Left lung (tissue), 14 donors: ENCODE data around the gene HSPB1. TPM values are rescaled to one million over a fixed set of nuclear protein-coding genes. Genes with fewer than 3 reads are reported as not detected.

Experiments used
- ATAC-seq: fragments of 200-7000 bp; cut with Tn5 transposase; one replicate; pipeline ENCODE4 v1.9.1; 2020; ENCODE audit warnings: moderate library complexity
- DNase-seq, 4 donors: peaks; one replicate each; pipeline ENCODE4 v3.0.0-alpha.2; 2013 to 2020
- H3K27ac ChIP-seq, 2 donors: fragments of 200-600 bp; sonication (generic) in 1 of 2; one replicate each; pipeline versions ENCODE4 v1.5.0 to v1.8.0; 2020 to 2021
- H3K27me3 ChIP-seq, 2 donors: fragments of 200-600 bp; sonication (generic) in 1 of 2; one replicate each; pipeline versions ENCODE4 v1.5.0 to v1.8.0; 2020 to 2021
- H3K36me3 ChIP-seq, 2 donors: fragments of 200-600 bp; sonication (generic) in 1 of 2; one replicate each; pipeline versions ENCODE4 v1.5.0 to v1.8.0; 2020 to 2021
- H3K4me1 ChIP-seq, 2 donors: fragments of 200-600 bp; one replicate each; pipeline ENCODE4 v1.8.0; 2021
- H3K4me3 ChIP-seq, 2 donors: fragments of 200-600 bp; sonication (generic) in 1 of 2; one replicate each; pipeline versions ENCODE4 v1.5.0 to v1.8.0; 2020 to 2021; ENCODE audit warnings: mild to moderate bottlenecking in 1 of 2
- H3K9me3 ChIP-seq, 2 donors: fragments of 200-600 bp; sonication (generic) in 1 of 2; one replicate each; pipeline versions ENCODE4 v1.5.0 to v1.8.0; 2020 to 2021
- CTCF ChIP-seq, 2 donors: fragments of 200-600 bp; sonication (generic) in 1 of 2; IDR thresholded peaks; one replicate each; pipeline versions ENCODE4 v1.5.0 to v1.8.0; 2021; ENCODE audit warnings: antibody characterized with exemption in 2 of 2
- intact Hi-C, 2 donors: fragments of 100-400 bp; cut with DNase I; formaldehyde crosslinking; loops; one replicate each; pipeline versions ENCODE4 v1.11.2 to v1.14.2; 2022
- long read RNA-seq, 12 donors: library from polyadenylated mRNA in 2 of 12; unstranded in 2 of 12; transcript quantifications; one replicate each; pipeline ENCODE4 v2.0.0 and lab custom pipeline, GENCODE V29; 2019 to 2026
- polyA plus RNA-seq, 6 donors: library from polyadenylated mRNA; unstranded; fragments of 120-200 nt; gene quantifications; one replicate each; pipeline ENCODE4 v1.2.1, GENCODE V29; 2013; ENCODE audit not compliant: insufficient read length in 6 of 6
- total RNA-seq, 2 donors: library from RNA; stranded (reverse); fragmentation: NEBNext Ultra II Directional; extraction: Animal tissue kit (Norgen Biotek cat#: 25700); gene quantifications; one replicate each; pipeline ENCODE4 v1.2.1, GENCODE V29; 2021
- donor health status: DM: no; HTN: yes; CAD: no.
- donor health status: DM: no; HTN: no; CAD: no.

Gene HSPB1
- total RNA-seq (100 to 1,000 TPM; 482 to 951 TPM), polyA plus RNA-seq (100 to 1,000 TPM; 219 to 380 (median 267) TPM)
- long read RNA-seq, donor 1, transcript HSPB1-201 (3 exons, 909 nt), result major isoform, 444 of 548 reads
- long read RNA-seq, donor 1, transcript HSPB1-203 (2 exons, 1,455 nt), result minor isoform, 54 of 548 reads
- long read RNA-seq, donor 1, partial matches to known transcripts, result 35 of 548 reads
- long read RNA-seq, donor 1, other reads (novel, unspliced or antisense), result 15 of 548 reads
- long read RNA-seq, donor 2, transcript HSPB1-201 (3 exons, 909 nt), result major isoform, 303 of 428 reads
- long read RNA-seq, donor 2, transcript HSPB1-203 (2 exons, 1,455 nt), result minor isoform, 73 of 428 reads
- long read RNA-seq, donor 2, partial matches to known transcripts, result 46 of 428 reads
- long read RNA-seq, donor 2, other reads (novel, unspliced or antisense), result 6 of 428 reads
- long read RNA-seq, donor 3, transcript HSPB1-201 (3 exons, 909 nt), result major isoform, 203 of 264 reads
- long read RNA-seq, donor 3, transcript HSPB1-203 (2 exons, 1,455 nt), result minor isoform, 50 of 264 reads
- long read RNA-seq, donor 3, partial matches to known transcripts, result 11 of 264 reads
- long read RNA-seq, donor 3, other reads (novel, unspliced or antisense), result 0 of 264 reads
- long read RNA-seq, donor 4, transcript HSPB1-201 (3 exons, 909 nt), result major isoform, 1,082 of 1,150 reads
- long read RNA-seq, donor 4, transcript HSPB1-203 (2 exons, 1,455 nt), result minor isoform, 50 of 1,150 reads
- long read RNA-seq, donor 4, partial matches to known transcripts, result 2 of 1,150 reads
- long read RNA-seq, donor 4, other reads (novel, unspliced or antisense), result 16 of 1,150 reads
- long read RNA-seq, donor 5, transcript HSPB1-203 (2 exons, 1,455 nt), result minor isoform, 50 of 364 reads
- long read RNA-seq, donor 5, transcript HSPB1-201 (3 exons, 909 nt), result major isoform, 301 of 364 reads
- long read RNA-seq, donor 5, partial matches to known transcripts, result 7 of 364 reads
- long read RNA-seq, donor 5, other reads (novel, unspliced or antisense), result 6 of 364 reads
- long read RNA-seq, donor 6, transcript HSPB1-203 (2 exons, 1,455 nt), result minor isoform, 47 of 306 reads
- long read RNA-seq, donor 6, transcript HSPB1-201 (3 exons, 909 nt), result major isoform, 233 of 306 reads
- long read RNA-seq, donor 6, partial matches to known transcripts, result 26 of 306 reads
- long read RNA-seq, donor 6, other reads (novel, unspliced or antisense), result 0 of 306 reads
- long read RNA-seq, donor 7, transcript HSPB1-203 (2 exons, 1,455 nt), result minor isoform, 18 of 108 reads
- long read RNA-seq, donor 7, transcript HSPB1-201 (3 exons, 909 nt), result major isoform, 90 of 108 reads
- long read RNA-seq, donor 7, partial matches to known transcripts, result 0 of 108 reads
- long read RNA-seq, donor 7, other reads (novel, unspliced or antisense), result 0 of 108 reads
- long read RNA-seq, donor 8, transcript HSPB1-201 (3 exons, 909 nt), result major isoform, 210 of 260 reads
- long read RNA-seq, donor 8, transcript HSPB1-203 (2 exons, 1,455 nt), result minor isoform, 34 of 260 reads
- long read RNA-seq, donor 8, partial matches to known transcripts, result 16 of 260 reads
- long read RNA-seq, donor 8, other reads (novel, unspliced or antisense), result 0 of 260 reads
- long read RNA-seq, donor 9, transcript HSPB1-201 (3 exons, 909 nt), result major isoform, 8 of 9 reads
- long read RNA-seq, donor 9, partial matches to known transcripts, result 0 of 9 reads
- long read RNA-seq, donor 9, other reads (novel, unspliced or antisense), result 0 of 9 reads
- long read RNA-seq, donor 10, transcript HSPB1-201 (3 exons, 909 nt), result major isoform, 748 of 782 reads
- long read RNA-seq, donor 10, transcript HSPB1-203 (2 exons, 1,455 nt), result minor isoform, 26 of 782 reads
- long read RNA-seq, donor 10, partial matches to known transcripts, result 0 of 782 reads
- long read RNA-seq, donor 10, other reads (novel, unspliced or antisense), result 7 of 782 reads
- long read RNA-seq, donor 11, transcript HSPB1-203 (2 exons, 1,455 nt), result minor isoform, 23 of 193 reads
- long read RNA-seq, donor 11, transcript HSPB1-201 (3 exons, 909 nt), result major isoform, 156 of 193 reads
- long read RNA-seq, donor 11, partial matches to known transcripts, result 14 of 193 reads
- long read RNA-seq, donor 11, other reads (novel, unspliced or antisense), result 0 of 193 reads
- long read RNA-seq, donor 12, transcript HSPB1-203 (2 exons, 1,455 nt), result minor isoform, 21 of 261 reads
- long read RNA-seq, donor 12, transcript HSPB1-201 (3 exons, 909 nt), result major isoform, 240 of 261 reads
- long read RNA-seq, donor 12, partial matches to known transcripts, result 0 of 261 reads
- long read RNA-seq, donor 12, other reads (novel, unspliced or antisense), result 0 of 261 reads

GRCh38 chr7:76302347-76303201 lies at the start of gene HSPB1:
Gene HSPB1 (plus strand): TSS chr7:76302673. CDS start chr7:76302713, 40 bp downstream.
- peak; percentile 74 for ATAC-seq
- Histone ChIP-seq H3K27me3 (peaks cover 0 to 17% of the 10 kb centered on the region in 2 donors), H3K4me3 (peak within 1 kb of the TSS; percentile 74 to 93), H3K9me3 (no peaks in the 10 kb centered on the region), H3K4me1 (peaks cover 25 to 28% of the 10 kb centered on the region in 2 donors), H3K27ac (peak within 1 kb of the TSS; percentile 87 to 100), H3K36me3 (no peaks in the 10 kb centered on the region)
- DNase-seq, result peak; percentile 87 to 96 (median 94)
- intact Hi-C loops, result no loop called here
- no peak for TF ChIP-seq CTCF (IDR thresholded peaks at IDR 0.05)

- Histone ChIP-seq H3K9me3 (no peaks in the 10 kb centered on the region), H3K27me3 (peaks cover 9 to 45% of the 10 kb centered on the region in 2 donors), H3K27ac (no peak overlapping the region), H3K4me1 (no peaks in the 10 kb centered on the region), H3K4me3 (no peak overlapping the region), H3K36me3 (no peaks in the 10 kb centered on the region)
- TF ChIP-seq CTCF (IDR thresholded peaks at IDR 0.05), result no peak
- intact Hi-C loops, result no loop called here
- ATAC-seq (no peak), DNase-seq (no peak)
These were observed 47.7 kb upstream of the HSPB1 start for GRCh38 chr7:76254781-76255180.

- intact Hi-C loops, result no loop called here
- Histone ChIP-seq H3K9me3 (no peaks in the 10 kb centered on the region), H3K27ac (no peak overlapping the region), H3K36me3 (no peaks in the 10 kb centered on the region), H3K4me3 (no peak overlapping the region), H3K4me1 (peaks cover 0 to 4% of the 10 kb centered on the region in 2 donors), H3K27me3 (peaks cover 12 to 73% of the 10 kb centered on the region in 2 donors)
- DNase-seq, result no peak
- ATAC-seq, result no peak
- TF ChIP-seq CTCF (IDR thresholded peaks at IDR 0.05), result no peak
These were observed 44.5 kb upstream of the HSPB1 start for GRCh38 chr7:76257973-76258372.
